22Rv1 (cell line): Measurements from ENCODE around the gene SH3BP5.

Experiments used
- CTCF ChIP-seq: fragments of 450-650 bp; IDR thresholded peaks from 2 replicates; pipeline ENCODE4 v1.5.1; 2017; ENCODE audit warnings: mild to moderate bottlenecking
- ZFX ChIP-seq: fragments of 450-650 bp; IDR thresholded peaks from 2 replicates; pipeline ENCODE4 v1.6.1; 2017; ENCODE audit warnings: antibody characterized with exemption, borderline replicate concordance

- no peak for TF ChIP-seq CTCF
- TF ChIP-seq ZFX: no peak
These were observed 24.8 kb downstream of the SH3BP5 start for GRCh38 chr3:15307580-15307979.
